ENCODE data around the gene DDC.
"Not testable (repeated sequence)": the region's sequence is repeated elsewhere in the genome, so short reads cannot be mapped to it uniquely, and the experiment has no call there.

The DDC gene

DNA sequence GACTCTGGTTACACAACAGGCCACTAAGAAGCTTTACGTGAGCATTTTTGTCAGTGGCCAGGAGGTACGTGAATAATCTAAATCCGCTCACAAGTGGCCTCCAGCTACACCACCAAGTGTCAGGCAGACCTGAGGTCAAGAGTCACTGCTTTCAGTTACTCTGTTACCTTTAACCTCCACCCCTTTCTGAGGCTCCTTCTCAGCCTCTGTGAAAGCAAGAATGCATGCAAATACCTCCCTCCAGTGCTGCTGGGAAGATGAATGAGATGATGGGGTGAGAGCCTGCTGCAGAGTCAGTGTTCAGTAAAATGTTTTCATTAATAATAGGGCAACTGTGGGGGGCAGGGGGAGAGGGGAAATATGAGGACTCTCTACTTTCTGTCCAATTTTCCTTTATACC lies 11.2 kb downstream of the DDC start:
- no peak for TF ChIP-seq ZNF274 (IDR thresholded peaks at IDR 0.05; ENCODE audit: low read depth, low read length)
- H3K4me3 ChIP-seq (ENCODE audit: low read length): no peak overlapping the region

DNA sequence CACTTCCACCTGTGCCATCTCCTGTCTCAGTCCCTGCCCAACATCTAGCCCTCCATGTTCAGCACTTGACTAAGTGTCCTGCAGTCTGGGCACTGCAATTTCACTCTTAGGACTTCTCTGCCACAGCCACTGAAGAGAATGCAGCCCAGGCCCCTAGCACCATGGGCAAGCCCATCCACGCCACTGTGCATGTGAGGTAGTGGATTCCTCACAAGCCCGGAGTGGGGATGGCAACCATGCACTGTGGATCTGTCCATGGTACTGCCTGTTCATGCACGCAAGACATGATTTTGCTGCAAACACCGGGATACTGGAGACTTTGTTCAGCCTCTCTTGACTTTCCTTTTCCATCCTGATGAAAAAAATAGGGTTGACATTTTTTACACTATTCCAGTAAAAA lies 12.3 kb downstream of the DDC start:
- no peak for TF ChIP-seq ZNF274 (IDR thresholded peaks at IDR 0.05; ENCODE audit: low read depth, low read length)
- H3K4me3 ChIP-seq (ENCODE audit: low read length): no peak overlapping the region

- H3K4me3 ChIP-seq (ENCODE audit: low read length): no peak overlapping the region
- TF ChIP-seq ZNF274 (IDR thresholded peaks at IDR 0.05; ENCODE audit: low read depth, low read length): no peak
Observed at GRCh38 chr7:50552139-50552538, 13.1 kb downstream of the DDC start.

DNA sequence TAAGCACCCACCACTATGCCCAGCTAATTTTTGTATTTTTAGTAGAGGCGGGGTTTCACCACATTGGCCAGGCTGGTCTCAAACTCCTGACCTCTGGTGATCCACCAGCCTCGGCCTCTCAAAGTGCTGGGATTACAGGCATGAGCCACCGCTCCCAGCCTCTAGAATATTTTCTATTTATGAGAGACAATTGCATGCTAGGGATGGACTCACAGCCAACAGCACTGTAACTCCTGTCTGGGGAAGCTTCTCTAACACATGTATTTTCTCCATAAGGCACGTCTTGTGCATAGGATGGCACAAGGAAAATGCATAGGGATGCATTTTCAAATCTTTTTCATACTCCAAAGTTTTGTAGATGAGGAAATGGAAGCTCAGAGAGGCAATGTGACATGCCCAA lies 19.6 kb downstream of the DDC start:
- not testable (repeated sequence) for H3K4me3 ChIP-seq (ENCODE audit: low read length)

GRCh38 chr7:50544992-50545391 lies 20.2 kb downstream of the DDC start:
- no peak overlapping the region for H3K4me3 ChIP-seq (ENCODE audit: low read length)
- TF ChIP-seq ZNF274 (IDR thresholded peaks at IDR 0.05; ENCODE audit: low read depth, low read length): no peak

- no peak for TF ChIP-seq ZNF274 (IDR thresholded peaks at IDR 0.05; ENCODE audit: low read depth, low read length)
- H3K4me3 ChIP-seq (ENCODE audit: low read length): no peak overlapping the region
Observed at GRCh38 chr7:50543776-50544442, 21.3 kb downstream of the DDC start.

DNA sequence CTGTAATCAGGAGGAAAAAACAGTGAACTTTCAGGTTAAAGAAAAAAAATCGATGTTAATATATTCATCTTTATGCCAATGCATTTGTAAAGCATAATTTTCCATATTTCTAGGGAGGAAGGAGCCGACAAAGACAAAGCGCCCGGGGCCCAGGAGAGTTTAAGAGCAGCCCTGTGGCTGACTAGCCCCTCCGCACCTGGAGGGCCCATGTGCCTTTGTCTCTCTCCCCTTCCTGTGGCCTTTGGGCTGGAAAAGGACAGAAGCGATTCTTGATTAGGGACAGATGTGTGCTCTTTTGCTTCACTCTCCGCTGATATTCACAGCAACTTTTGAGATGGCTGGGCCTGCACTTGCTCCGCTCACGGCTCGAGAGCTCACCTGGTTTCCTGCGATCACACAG lies 23.1 kb downstream of the DDC start:
- no peak for TF ChIP-seq ZNF274 (IDR thresholded peaks at IDR 0.05; ENCODE audit: low read depth, low read length)

DNA sequence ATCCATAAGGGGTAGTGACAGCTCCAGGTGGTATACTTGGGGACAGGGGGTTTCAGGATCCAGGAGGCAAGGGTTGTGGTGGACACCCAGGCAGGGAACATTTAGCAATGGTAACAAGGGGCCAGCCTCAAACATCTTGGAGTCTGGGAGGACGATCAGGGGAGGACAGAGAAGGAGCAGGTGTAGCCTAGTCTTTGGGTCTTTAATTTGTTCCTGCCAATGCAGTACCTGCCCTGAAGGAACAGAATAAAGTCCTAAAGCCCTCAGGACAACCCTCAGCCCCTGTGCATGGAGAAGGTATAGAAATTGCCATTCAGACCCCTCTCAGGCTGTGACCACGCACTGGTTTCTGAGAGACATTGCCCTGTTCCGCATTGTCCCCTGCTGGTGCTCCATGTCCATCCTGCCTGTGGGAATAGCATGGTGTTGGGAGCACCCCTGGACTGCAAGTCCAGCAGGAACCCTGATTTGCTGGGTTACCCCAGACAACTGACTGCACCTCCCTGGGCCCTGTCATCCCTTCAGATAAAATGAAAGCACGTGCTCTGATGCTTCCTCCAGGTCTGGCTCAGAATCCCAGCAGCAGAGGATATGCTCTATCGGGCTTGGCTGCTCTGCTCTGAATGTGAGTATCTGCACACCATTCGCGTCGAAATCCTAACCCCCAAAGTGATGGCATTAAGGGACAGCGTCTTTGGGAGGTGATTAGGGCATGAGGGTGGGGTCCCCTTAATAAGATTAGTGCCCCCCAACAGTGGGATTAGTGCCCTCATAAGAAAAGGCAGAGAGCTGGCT lies 24.2 kb downstream of the DDC start:
- TF ChIP-seq ZNF274 (IDR thresholded peaks at IDR 0.05; ENCODE audit: low read depth, low read length): no peak
- no peak overlapping the region for H3K4me3 ChIP-seq (ENCODE audit: low read length)

More for the DNA sequence above, 23.1 kb downstream of the DDC start:
- H3K4me3 ChIP-seq (ENCODE audit: low read length): no peak overlapping the region

DNA sequence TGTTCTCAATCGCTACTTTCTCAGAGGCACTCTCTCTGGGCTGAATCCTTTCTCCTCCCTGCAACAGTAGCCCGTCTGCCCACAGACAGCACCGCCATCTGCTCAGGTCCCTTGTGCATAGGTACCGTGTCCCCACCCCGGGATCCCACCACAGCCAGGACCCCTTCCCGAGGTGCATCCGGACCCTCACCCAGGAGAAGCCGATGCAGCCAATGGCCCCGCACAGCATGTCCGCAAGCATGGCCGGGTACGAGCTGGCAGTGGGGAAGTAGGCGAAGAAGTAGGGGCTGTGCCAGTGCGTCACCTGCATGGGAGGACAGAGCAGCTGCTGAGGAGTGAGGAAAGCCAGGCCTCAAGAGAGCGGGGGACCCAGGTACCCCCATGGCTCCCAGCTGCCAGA lies 25.5 kb downstream of the DDC start:
- no peak for TF ChIP-seq ZNF274 (IDR thresholded peaks at IDR 0.05; ENCODE audit: low read depth, low read length)
- H3K4me3 ChIP-seq (ENCODE audit: low read length): no peak overlapping the region

- no peak overlapping the region for H3K4me3 ChIP-seq (ENCODE audit: low read length)
- TF ChIP-seq ZNF274 (IDR thresholded peaks at IDR 0.05; ENCODE audit: low read depth, low read length): no peak
Observed at GRCh38 chr7:50538478-50538877, 26.7 kb downstream of the DDC start.

DNA sequence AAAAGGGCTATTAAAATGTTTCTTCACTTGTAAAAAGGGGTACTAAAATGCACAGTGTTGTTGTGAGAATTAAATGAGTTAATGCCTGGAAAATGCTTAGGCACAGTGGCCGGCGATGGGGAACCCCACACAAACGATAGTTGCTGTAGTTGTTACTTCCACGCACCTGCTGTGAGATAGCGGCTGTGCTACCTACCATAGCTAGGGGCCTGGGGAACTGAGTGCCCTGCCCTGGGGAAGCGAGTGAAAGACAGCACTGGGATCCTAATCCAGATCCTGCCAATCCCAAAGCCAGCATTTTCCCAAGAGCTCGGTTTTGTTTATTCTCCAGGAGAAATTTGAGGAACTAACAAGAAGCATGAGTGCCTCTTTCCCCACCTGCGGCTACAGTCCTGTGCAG lies 27.8 kb downstream of the DDC start:
- H3K4me3 ChIP-seq (ENCODE audit: low read length): no peak overlapping the region
- no peak for TF ChIP-seq ZNF274 (IDR thresholded peaks at IDR 0.05; ENCODE audit: low read depth, low read length)

DNA sequence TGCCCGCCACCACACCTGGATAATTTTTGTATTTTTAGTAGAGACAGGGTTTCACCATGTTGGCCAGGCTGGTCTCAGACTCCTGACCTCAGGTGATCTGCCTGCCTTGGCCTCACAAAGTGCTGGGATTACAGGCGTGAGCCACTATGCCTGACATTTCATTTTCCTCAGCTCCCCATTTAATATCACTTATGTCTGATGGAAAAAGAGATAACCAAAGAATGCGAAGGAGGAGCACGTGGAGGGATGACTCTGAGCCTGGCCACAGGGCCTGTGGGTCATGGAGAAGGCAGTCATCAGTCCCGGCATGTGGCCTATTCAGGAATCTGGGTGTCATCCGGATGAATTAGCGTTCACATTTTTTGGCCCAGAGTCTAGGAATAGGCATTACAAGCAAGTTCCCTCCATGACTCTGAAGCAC lies 29.9 kb downstream of the DDC start:
- not testable (repeated sequence) for H3K4me3 ChIP-seq (ENCODE audit: low read length)

GRCh38 chr7:50534690-50535290 lies 30.4 kb downstream of the DDC start:
- H3K4me3 ChIP-seq (ENCODE audit: low read length): no peak overlapping the region
- no peak for TF ChIP-seq ZNF274 (IDR thresholded peaks at IDR 0.05; ENCODE audit: low read depth, low read length)

- no peak for TF ChIP-seq ZNF274 (IDR thresholded peaks at IDR 0.05; ENCODE audit: low read depth, low read length)
- no peak overlapping the region for H3K4me3 ChIP-seq (ENCODE audit: low read length)
Observed at GRCh38 chr7:50533866-50534265, 31.3 kb downstream of the DDC start.

DNA sequence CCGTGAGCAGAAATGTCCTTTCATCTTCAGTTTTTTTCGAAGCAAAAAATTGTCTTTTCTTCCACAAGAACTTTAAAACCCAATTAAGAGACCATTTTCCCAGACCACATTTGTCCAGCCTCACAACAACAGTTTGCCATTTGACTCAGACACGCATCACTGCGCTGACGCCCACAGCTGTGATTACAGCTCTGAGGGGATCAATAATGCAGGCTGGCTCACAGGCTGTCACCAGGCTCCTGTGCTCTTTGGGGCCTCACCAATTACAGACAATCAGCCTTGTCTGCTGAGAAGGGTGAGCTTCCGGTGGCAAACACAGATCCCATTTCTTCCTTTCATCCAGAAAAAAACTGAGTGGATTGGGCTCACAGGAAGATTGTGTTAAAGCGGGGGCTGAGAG lies 33.3 kb downstream of the DDC start:
- TF ChIP-seq ZNF274 (IDR thresholded peaks at IDR 0.05; ENCODE audit: low read depth, low read length): no peak
- H3K4me3 ChIP-seq (ENCODE audit: low read length): no peak overlapping the region
